ENCODE results near the gene SHISAL1. TPM values are rescaled to one million over a fixed set of nuclear protein-coding genes. Genes with fewer than 3 reads are reported as not detected.

Gene SHISAL1
- total and polyA plus RNA-seq, 11 donors: 0.32 to 1.5 (median 0.85) TPM

GRCh38 chr22:44224166-44224565, 88.6 kb downstream of the SHISAL1 start:
- 43 to 63% (median 53%) methylated on average over 12 of the region's 12 CpGs for WGBS, 4 donors
- Histone ChIP-seq H3K4me3 (no peak overlapping the region), H3K27ac (no peak overlapping the region), H3K9me3 (peaks cover 0 to 26% (median 13%) of the 10 kb centered on the region in 12 donors), H3K27me3 (peaks cover 0 to 9% (median 0%) of the 10 kb centered on the region in 9 donors), H3K36me3 (no peaks in the 10 kb centered on the region), H3K4me1 (no peaks in the 10 kb centered on the region)
- no peak for DNase-seq
- no peak for TF ChIP-seq POLR2A (IDR thresholded peaks at IDR 0.05)
- TF ChIP-seq CTCF (IDR thresholded peaks at IDR 0.05): no peak
- intact Hi-C loops (cut with DNase I): no loop called here
- ATAC-seq: no peak

- no peak for DNase-seq
- no peak for TF ChIP-seq POLR2A (IDR thresholded peaks at IDR 0.05)
- no peak for TF ChIP-seq CTCF (IDR thresholded peaks at IDR 0.05)
- Histone ChIP-seq H3K27me3 (peaks cover 0 to 9% (median 0%) of the 10 kb centered on the region in 9 donors), H3K9me3 (peaks cover 0 to 5% (median 0%) of the 10 kb centered on the region in 12 donors), H3K36me3 (no peaks in the 10 kb centered on the region), H3K27ac (no peak overlapping the region), H3K4me3 (no peak overlapping the region), H3K4me1 (no peaks in the 10 kb centered on the region)
- no peak for ATAC-seq
- WGBS, 4 donors: 88 to 94% (median 92%) methylated on average over 11 of the region's 11 CpGs
- intact Hi-C loops (cut with DNase I): no loop called here
Observed at GRCh38 chr22:44221710-44222475, 90.9 kb downstream of the SHISAL1 start.

- H3K9me3 ChIP-seq: peaks cover 0 to 7% (median 0%) of the 10 kb centered on the region in 12 donors
- no peak overlapping the region for H3K27ac ChIP-seq
- H3K4me3 ChIP-seq: no peak overlapping the region
- 73 to 85% (median 78%) methylated on average over 20 to 23 of the region's 23 CpGs for WGBS, 4 donors
- H3K27me3 ChIP-seq: peaks cover 0 to 7% (median 0%) of the 10 kb centered on the region in 9 donors
- ATAC-seq (no peak), DNase-seq (peak in 1 of 5 donors; percentile 53)
- no peaks in the 10 kb centered on the region for H3K4me1 ChIP-seq
- H3K36me3 ChIP-seq: no peaks in the 10 kb centered on the region
- TF ChIP-seq POLR2A (IDR thresholded peaks at IDR 0.05) (no peak), CTCF (IDR thresholded peaks at IDR 0.05) (no peak)
- intact Hi-C loops (cut with DNase I): no loop called here
Observed at GRCh38 chr22:44220727-44221680, 91.7 kb downstream of the SHISAL1 start.
